ENCODE data around the gene CSAG2.
"Not testable (repeated sequence)": the region's sequence is repeated elsewhere in the genome, so short reads cannot be mapped to it uniquely, and the experiment has no call there.

Gene CSAG2, protein sequence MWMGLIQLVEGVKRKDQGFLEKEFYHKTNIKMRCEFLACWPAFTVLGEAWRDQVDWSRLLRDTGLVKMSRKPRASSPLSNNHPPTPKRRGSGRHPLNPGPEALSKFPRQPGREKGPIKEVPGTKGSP

DNA sequence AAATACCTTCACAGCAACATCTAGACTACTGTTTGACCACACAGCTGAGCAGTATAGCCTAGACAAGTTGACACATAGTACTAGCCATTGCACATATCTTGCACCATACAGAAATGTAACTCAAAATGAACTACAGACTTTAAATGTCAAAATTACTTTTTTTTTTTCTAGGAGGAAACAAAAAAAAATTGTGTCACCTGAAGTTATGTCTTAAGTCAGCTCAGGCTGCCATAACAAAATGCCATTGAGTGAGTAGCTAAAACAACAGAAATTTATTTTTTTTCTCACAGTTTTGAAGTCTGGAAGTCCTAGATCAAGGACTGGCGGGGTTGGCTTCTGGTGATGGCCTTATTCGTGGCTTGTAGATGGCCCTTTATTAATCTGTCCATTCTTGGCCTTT, at the start of gene CSAG2:
TSS of gene CSAG2 (minus strand) at position 101 of the 400 bp plus-strand sequence. CDS start 161 bp downstream, outside the sequence.
- not testable (repeated sequence) for DNase-seq (ENCODE audit: low spot score)

GRCh38 chrX:152754871-152755270, 45.8 kb upstream of the CSAG2 start:
- not testable (repeated sequence) for DNase-seq (ENCODE audit: low spot score)

- DNase-seq (ENCODE audit: low spot score): not testable (repeated sequence)
Measured at GRCh38 chrX:152753686-152754650, 44.9 kb upstream of the CSAG2 start, which contains the start of gene MAGEA2. Gene MAGEA2 (minus strand): TSS chrX:152753842. CDS start chrX:152751363, 2,479 bp downstream.

DNA sequence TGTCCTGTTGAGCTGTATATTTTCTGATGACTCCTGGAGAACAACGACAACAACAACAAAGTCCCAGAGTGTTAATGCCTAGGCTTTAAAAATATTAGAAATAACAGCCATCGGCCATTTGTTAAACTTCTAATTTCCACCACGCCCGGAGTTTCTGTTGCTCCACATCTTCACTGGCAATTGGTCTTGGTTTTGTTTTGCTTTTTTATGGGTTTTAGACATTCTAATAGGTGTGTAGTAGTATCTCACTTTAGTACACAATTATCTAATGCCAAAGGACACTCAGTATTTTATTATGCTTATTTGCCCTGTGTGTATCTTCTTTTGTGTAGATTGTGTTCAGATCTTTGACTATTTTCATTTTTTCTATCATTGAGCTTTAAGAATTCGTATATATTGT, 29.5 kb upstream of the CSAG2 start:
- no peak for DNase-seq (ENCODE audit: low spot score)

DNA sequence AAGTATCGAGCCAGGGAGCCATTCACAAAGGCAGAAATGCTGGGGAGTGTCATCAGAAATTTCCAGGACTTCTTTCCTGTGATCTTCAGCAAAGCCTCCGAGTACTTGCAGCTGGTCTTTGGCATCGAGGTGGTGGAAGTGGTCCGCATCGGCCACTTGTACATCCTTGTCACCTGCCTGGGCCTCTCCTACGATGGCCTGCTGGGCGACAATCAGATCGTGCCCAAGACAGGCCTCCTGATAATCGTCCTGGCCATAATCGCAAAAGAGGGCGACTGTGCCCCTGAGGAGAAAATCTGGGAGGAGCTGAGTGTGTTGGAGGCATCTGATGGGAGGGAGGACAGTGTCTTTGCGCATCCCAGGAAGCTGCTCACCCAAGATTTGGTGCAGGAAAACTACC, 27.5 kb upstream of the CSAG2 start:
- DNase-seq (ENCODE audit: low spot score): not testable (repeated sequence)

DNA sequence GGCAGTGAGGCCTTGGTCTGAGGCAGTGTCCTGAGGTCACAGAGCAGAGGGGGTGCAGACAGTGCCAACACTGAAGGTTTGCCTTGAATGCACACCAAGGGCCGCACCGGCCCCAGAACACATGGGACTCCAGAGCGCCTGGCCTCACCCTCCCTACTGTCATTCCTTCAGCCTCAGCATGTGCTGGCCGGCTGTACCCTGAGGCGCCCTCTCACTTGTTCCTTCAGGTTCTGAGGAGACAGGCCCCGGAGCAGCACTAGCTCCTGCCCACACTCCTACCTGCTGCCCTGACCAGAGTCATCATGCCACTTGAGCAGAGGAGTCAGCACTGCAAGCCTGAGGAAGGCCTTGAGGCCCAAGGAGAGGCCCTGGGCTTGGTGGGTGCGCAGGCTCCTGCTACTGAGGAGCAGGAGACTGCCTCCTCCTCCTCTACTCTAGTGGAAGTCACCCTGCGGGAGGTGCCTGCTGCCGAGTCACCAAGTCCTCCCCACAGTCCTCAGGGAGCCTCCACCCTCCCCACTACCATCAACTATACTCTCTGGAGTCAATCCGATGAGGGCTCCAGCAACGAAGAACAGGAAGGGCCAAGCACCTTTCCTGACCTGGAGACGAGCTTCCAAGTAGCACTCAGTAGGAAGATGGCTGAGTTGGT, 26.9 kb upstream of the CSAG2 start:
- DNase-seq (ENCODE audit: low spot score): no peak

- no peak for DNase-seq (ENCODE audit: low spot score)
Measured at GRCh38 chrX:152735101-152735500, 26.0 kb upstream of the CSAG2 start.

- DNase-seq (ENCODE audit: low spot score): not testable (repeated sequence)
Measured at GRCh38 chrX:152734143-152734858, 25.2 kb upstream of the CSAG2 start.

DNA sequence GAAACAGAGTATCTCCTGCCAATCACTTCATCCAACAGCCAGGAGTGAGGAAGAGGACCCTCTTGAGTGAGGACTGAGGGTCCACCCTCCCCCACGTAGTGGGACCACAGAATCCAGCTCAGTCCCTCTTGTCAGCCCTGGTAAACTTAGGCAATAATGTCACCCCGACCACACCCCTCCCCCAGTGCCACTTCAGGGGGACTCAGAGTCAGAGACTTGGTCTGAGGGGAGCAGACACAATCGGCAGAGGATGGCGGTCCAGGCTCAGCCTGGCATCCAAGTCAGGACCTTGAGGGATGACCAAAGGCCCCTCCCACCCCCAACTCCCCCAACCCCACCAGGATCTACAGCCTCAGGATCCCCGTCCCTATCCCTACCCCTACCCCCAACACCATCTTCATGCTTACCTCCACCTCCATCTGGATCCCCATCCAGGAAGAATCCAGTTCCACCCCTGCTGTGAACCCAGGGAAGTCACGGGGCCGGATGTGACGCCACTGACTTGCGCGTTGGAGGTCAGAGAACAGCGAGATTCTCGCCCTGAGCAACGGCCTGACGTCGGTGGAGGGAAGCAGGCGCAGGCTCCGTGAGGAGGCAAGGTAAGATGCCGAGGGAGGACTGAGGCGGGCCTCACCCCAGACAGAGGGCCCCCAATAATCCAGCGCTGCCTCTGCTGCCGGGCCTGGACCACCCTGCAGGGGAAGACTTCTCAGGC, 24.3 kb upstream of the CSAG2 start, which contains the start of the genes CSAG1 and MAGEA12:
TSS of gene CSAG1 (minus strand) at position 461 of the 715 bp plus-strand sequence. CDS start 1,261 bp downstream, outside the sequence.
TSS of gene MAGEA12 (plus strand) at position 497 of the 715 bp plus-strand sequence. CDS start 2,405 bp downstream, outside the sequence.
- DNase-seq (ENCODE audit: low spot score): no peak

DNA sequence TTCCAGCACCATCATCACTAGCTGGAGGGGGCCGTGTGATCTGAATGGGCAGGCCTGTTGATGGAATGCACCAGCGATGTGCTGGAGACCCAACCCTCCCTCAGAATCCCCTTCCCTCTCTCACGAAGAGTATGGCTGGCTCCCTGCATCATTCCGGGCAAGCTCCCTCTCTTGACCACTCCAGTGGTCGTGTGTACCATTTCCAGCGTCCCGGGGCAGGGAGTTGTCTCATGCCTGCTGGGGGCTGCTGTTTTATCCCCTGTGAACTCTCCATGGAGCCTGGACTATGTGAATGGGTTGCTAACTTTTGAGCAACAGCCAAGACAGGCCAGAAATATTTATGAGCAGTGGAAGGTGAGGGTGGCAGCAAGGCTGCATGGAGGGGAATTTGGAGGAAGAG, 16.3 kb upstream of the CSAG2 start:
- no peak for DNase-seq (ENCODE audit: low spot score)

DNA sequence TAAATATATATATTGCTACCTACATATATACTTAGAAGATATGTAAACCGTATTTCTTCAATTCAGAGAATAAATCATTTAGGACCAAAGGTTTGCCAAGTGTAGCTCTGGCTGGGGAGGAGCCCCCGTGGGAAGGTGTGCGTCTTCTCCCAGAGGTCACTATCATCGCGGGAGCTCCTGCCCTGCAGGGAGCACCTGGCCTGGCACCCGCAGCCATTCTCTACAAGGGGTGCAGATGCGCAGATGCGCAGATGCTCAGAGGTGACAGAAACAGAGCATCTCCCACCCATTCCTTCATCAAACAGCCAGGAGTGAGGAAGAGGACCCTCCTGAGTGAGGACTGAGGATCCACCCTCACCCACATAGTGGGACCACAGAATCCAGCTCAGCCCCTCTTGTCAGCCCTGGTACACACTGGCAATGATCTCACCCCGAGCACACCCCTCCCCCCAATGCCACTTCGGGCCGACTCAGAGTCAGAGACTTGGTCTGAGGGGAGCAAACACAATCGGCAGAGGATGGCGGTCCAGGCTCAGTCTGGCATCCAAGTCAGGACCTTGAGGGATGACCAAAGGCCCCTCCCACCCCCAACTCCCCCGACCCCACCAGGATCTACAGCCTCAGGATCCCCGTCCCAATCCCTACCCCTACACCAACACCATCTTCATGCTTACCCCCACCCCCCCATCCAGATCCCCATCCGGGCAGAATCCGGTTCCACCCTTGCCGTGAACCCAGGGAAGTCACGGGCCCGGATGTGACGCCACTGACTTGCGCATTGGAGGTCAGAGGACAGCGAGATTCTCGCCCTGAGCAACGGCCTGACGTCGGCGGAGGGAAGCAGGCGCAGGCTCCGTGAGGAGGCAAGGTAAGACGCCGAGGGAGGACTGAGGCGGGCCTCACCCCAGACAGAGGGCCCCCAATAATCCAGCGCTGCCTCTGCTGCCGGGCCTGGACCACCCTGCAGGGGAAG, 5.0 kb upstream of the CSAG2 start, which contains the start of gene MAGEA2B:
TSS of gene MAGEA2B (plus strand) at position 814 of the 973 bp plus-strand sequence. CDS start 2,479 bp downstream, outside the sequence.
- DNase-seq (ENCODE audit: low spot score): not testable (repeated sequence)

- DNase-seq (ENCODE audit: low spot score): not testable (repeated sequence)
Measured at GRCh38 chrX:152713195-152713594, 4.1 kb upstream of the CSAG2 start.

DNA sequence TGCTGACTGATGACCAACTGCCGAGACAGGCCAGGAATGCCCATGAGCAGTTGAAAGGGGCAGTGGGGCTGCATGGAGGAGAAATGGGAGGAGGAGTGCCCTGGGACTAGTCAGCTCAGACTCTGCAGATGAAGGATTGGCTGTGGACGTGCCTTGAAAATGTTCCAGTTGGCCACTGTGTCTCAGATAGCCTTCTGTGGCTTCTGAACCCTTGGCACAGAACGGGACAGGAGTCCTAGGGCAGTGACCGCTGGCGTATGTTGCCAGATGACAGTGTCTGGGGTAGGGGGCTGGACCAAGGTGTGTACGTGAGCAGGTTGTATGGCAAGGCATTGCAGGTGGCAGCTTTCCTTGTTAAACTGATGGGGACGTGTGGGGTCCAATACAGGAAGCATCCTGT, 2.6 kb downstream of the CSAG2 start:
- DNase-seq (ENCODE audit: low spot score): not testable (repeated sequence)

DNA sequence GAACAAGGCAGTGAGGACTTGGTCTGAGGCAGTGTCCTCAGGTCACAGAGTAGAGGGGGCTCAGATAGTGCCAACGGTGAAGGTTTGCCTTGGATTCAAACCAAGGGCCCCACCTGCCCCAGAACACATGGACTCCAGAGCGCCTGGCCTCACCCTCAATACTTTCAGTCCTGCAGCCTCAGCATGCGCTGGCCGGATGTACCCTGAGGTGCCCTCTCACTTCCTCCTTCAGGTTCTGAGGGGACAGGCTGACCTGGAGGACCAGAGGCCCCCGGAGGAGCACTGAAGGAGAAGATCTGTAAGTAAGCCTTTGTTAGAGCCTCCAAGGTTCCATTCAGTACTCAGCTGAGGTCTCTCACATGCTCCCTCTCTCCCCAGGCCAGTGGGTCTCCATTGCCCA, 8.7 kb downstream of the CSAG2 start:
- not testable (repeated sequence) for DNase-seq (ENCODE audit: low spot score)

DNA sequence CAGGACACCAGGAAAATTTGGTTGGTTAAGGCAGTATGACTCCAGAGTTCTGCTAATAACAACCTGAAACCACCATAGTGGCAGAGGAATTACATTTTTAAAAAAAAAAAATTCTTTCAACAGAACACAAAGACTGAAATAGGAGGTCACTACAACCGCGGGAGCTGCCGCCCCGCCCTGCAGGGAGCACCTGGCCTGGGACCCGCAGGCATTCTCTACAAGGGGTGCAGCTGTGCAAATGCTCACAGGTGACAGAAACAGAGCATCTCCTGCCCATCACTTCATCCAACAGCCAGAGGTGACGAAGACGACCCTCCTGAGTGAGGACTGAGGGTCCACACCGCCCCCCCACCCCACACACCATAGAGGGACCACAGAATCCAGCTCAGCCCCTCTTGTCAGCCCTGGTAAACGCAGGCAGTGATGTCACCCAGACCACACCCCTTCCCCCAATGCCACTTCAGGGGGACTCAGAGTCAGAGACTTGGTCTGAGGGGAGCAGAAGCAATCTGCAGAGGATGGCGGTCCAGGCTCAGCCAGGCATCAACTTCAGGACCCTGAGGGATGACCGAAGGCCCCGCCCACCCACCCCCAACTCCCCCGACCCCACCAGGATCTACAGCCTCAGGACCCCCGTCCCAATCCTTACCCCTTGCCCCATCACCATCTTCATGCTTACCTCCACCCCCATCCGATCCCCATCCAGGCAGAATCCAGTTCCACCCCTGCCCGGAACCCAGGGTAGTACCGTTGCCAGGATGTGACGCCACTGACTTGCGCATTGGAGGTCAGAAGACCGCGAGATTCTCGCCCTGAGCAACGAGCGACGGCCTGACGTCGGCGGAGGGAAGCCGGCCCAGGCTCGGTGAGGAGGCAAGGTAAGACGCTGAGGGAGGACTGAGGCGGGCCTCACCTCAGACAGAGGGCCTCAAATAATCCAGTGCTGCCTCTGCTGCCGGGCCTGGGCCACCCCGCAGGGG, 10.8 kb downstream of the CSAG2 start, which contains the start of gene MAGEA3:
TSS of gene MAGEA3 (plus strand) at position 843 of the 980 bp plus-strand sequence. CDS start 2,039 bp downstream, outside the sequence.
- DNase-seq (ENCODE audit: low spot score): not testable (repeated sequence)

GRCh38 chrX:152681012-152681411, 28.1 kb downstream of the CSAG2 start:
- DNase-seq (ENCODE audit: low spot score): not testable (repeated sequence)

DNA sequence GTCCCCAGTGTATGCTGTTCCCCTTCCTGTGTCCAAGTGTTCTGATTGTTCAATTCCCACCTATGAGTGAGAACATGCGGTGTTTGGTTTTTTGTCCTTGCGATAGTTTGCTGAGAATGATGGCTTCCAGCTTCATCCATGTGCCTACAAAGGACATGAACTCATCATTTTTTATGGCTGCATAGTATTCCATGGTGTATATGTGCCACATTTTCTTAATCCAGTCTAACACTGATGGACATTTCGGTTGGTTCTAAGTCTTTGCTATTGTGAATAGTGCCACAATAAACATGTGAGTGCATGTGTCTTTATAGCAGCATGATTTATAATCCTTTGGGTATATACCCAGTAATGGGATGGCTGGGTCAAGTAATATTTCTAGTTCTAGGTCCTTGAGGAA, 34.4 kb downstream of the CSAG2 start:
- DNase-seq (ENCODE audit: low spot score): not testable (repeated sequence)

DNA sequence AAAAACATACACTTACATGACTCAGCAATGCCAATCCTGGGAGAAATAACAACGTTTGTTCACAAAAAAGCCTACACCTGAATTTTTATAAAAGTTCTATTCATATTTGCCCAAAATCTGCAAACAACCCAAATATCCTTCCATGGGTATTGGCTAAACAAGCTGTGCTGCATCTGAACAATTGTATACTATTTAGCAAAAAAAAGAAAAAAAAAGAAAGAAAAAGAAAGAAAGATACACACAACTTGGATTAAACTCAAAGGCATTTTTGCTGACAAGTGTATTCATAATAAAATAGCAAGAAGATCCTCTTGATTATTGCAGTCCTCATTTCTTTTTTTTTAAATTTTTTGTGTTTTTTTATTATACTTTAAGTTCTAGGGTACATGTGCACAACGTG, 34.9 kb downstream of the CSAG2 start:
- no peak for DNase-seq (ENCODE audit: low spot score)
